ENCODE data around the gene PHAF1. TPM values are rescaled to one million over a fixed set of nuclear protein-coding genes. Genes with fewer than 3 reads are reported as not detected.

PHAF1 gene
- total and polyA plus RNA-seq, 2 of the 13 experiments (the other 11 are each of a cell fraction or from before 2014, with no cell fraction given) = 48.3 to 174 TPM

GRCh38 chr16:67091906-67092566 is 17.7 kb upstream of the PHAF1 start (continued):
- TF ChIP-seq ZNF691 (CRISPR knock-in tag; IDR thresholded peaks at IDR 0.05; ENCODE audit: borderline replicate concordance, low read depth) = no peak
- TF ChIP-seq PCBP1 (IDR thresholded peaks at IDR 0.05; ENCODE audit: borderline replicate concordance, low read depth, low read length) = no peak
- no peak for TF ChIP-seq THAP9 (CRISPR knock-in tag; IDR thresholded peaks at IDR 0.05; ENCODE audit: borderline replicate concordance)
- TF ChIP-seq EED (CRISPR knock-in tag; IDR thresholded peaks at IDR 0.05) = no peak
- no peak for TF ChIP-seq JARID2 (CRISPR knock-in tag; IDR thresholded peaks at IDR 0.05; ENCODE audit: insufficient replicate concordance)

- BruUV-seq (replicated peaks) = no TSS peak
- intact Hi-C loops (cut with micrococcal nuclease; ENCODE audit: unreplicated experiment) = no loop called here
These were observed 16.5 kb upstream of the PHAF1 start for GRCh38 chr16:67093098-67093726.

More at GRCh38 chr16:67093098-67093726, 16.5 kb upstream of the PHAF1 start:
- TF ChIP-seq ZNF44 (CRISPR knock-in tag; IDR thresholded peaks at IDR 0.05) = no peak
- TF ChIP-seq MTA3 (CRISPR knock-in tag; IDR thresholded peaks at IDR 0.05) = no peak
- TF ChIP-seq SIX4 (CRISPR knock-in tag; IDR thresholded peaks at IDR 0.05) = no peak
- TF ChIP-seq EP300 (IDR thresholded peaks at IDR 0.05; ENCODE audit: low read depth in 2 of 2, low read length in 2 of 2) = no peak
- no peak for TF ChIP-seq EP300 (CRISPR knock-in tag; IDR thresholded peaks at IDR 0.05; ENCODE audit: borderline replicate concordance)
- TF ChIP-seq POLR2AphosphoS2 (IDR thresholded peaks at IDR 0.05; ENCODE audit: low read depth, low read length) = no peak
- TF ChIP-seq ZFP62 (CRISPR knock-in tag; IDR thresholded peaks at IDR 0.05) = no peak
- TF ChIP-seq NCOA1 (CRISPR knock-in tag; IDR thresholded peaks at IDR 0.05) = no peak
- no peak for TF ChIP-seq ZBTB7B (CRISPR knock-in tag; IDR thresholded peaks at IDR 0.05)
- no peak for TF ChIP-seq ZBTB38 (CRISPR knock-in tag; IDR thresholded peaks at IDR 0.05)
- no peak for TF ChIP-seq SOX13 (IDR thresholded peaks at IDR 0.05)
- TF ChIP-seq SOX13 (CRISPR knock-in tag; conservative IDR thresholded peaks at IDR 0.05 in 1 of 2, IDR thresholded peaks at IDR 0.05 in 1 of 2) = no peak
- no peak for TF ChIP-seq KDM5B (CRISPR knock-in tag; IDR thresholded peaks at IDR 0.05; ENCODE audit: borderline replicate concordance)
- no peak for TF ChIP-seq ZNF572 (CRISPR knock-in tag; IDR thresholded peaks at IDR 0.05)
- H3K4me2 ChIP-seq (ENCODE audit: low read depth, low read length) = no peak overlapping the region
- 91% methylated on average over 4 of the region's 4 CpGs for WGBS (ENCODE audit: low lambda C conversion rate)
- DNase-seq (ENCODE audit: low spot score) (no peak), FAIRE-seq (no peak), ATAC-seq (no peak)
- H3K9me3 ChIP-seq (ENCODE audit: low read length) = no peaks in the 10 kb centered on the region
- POLR2A ChIA-PET = interaction anchor here (0.7 to 1.0 kb wide), 2 partner anchors 10 to 65 kb away, joined by 3 to 5 read pairs; partner anchors contain the start of gene CBFB
- peaks cover 4 to 11% of the 10 kb centered on the region in 2 experiments for H3K36me3 ChIP-seq (replicated peaks in 1 of 2; ENCODE audit: control insufficient read depth in 1 of 2, insufficient read depth in 2 of 2, low read length in 2 of 2)
- no peak overlapping the region for H3K4me3 ChIP-seq (replicated peaks in 1 of 3; ENCODE audit: insufficient read depth in 1 of 3, low read depth in 2 of 3, low read length in 3 of 3)
- no peaks in the 10 kb centered on the region for H4K20me1 ChIP-seq (ENCODE audit: insufficient read depth, low read length)
- H3K9ac ChIP-seq (ENCODE audit: insufficient read depth, low read depth, low read length) = no peak overlapping the region
- H2AFZ ChIP-seq (ENCODE audit: low read length) = no peak overlapping the region
- CTCF ChIA-PET (ENCODE audit: low intra/inter-chr PET ratio, low total read pairs) = no interaction called here
- H3K27me3 ChIP-seq (ENCODE audit: control insufficient read depth in 1 of 2, insufficient read depth in 2 of 2, low read length in 2 of 2) = no peaks in the 10 kb centered on the region
- in situ Hi-C loops (cut with HindIII; ENCODE audit: extremely low pct_ligation_motif_present, low pct_unique_long_range_greater_than_20kb) = no loop called here
- H3K27ac ChIP-seq (ENCODE audit: extremely low read length, insufficient read depth, low read length) = no peak overlapping the region
- H3K79me2 ChIP-seq (ENCODE audit: insufficient read depth, low read length) = no peaks in the 10 kb centered on the region
- no peaks in the 10 kb centered on the region for H3K4me1 ChIP-seq (ENCODE audit: insufficient read depth, low read length)

Data from HepG2 (cell line).